GM10248 (cell line): ENCODE data around the gene FAM53B.

Source experiments
- CTCF ChIA-PET: fragments of 300-600 bp; sonication (Branson Sonifier 250); formaldehyde crosslinking; extraction: SDS; loops from one replicate; lab custom pipeline; 2021; ENCODE audit warnings: antibody characterized with exemption; lab: Yijun Ruan, JAX
- POLR2A ChIA-PET: fragments of 350-650 bp; sonication (Branson Sonifier 250); formaldehyde crosslinking; extraction: SDS; loops from one replicate; lab custom pipeline; 2020; ENCODE audit warnings: antibody characterized with exemption; lab: Yijun Ruan, JAX
- DNase-seq: peaks from one replicate; pipeline ENCODE4 v3.0.0; 2012; ENCODE audit errors: extremely low spot score
- TF ChIP-seq, protein P1 (sequence below): IDR thresholded peaks from 2 replicates; pipeline ENCODE4 v1.5.1; 2012; ENCODE audit warnings: mild to moderate bottlenecking, low read depth; ENCODE audit errors: extremely low read depth, missing control alignments, control extremely low read depth

Gene FAM53B

GRCh38 chr10:124691002-124691401 lies 53.2 kb downstream of the FAM53B start:
- POLR2A ChIA-PET: no interaction called here
- CTCF ChIA-PET: interaction anchor here (1.5 kb wide), 1 partner anchor 57 kb away, joined by 3 read pairs; no protein-coding TSS in a partner anchor
- no peak for DNase-seq
- TF ChIP-seq, protein P1, sequence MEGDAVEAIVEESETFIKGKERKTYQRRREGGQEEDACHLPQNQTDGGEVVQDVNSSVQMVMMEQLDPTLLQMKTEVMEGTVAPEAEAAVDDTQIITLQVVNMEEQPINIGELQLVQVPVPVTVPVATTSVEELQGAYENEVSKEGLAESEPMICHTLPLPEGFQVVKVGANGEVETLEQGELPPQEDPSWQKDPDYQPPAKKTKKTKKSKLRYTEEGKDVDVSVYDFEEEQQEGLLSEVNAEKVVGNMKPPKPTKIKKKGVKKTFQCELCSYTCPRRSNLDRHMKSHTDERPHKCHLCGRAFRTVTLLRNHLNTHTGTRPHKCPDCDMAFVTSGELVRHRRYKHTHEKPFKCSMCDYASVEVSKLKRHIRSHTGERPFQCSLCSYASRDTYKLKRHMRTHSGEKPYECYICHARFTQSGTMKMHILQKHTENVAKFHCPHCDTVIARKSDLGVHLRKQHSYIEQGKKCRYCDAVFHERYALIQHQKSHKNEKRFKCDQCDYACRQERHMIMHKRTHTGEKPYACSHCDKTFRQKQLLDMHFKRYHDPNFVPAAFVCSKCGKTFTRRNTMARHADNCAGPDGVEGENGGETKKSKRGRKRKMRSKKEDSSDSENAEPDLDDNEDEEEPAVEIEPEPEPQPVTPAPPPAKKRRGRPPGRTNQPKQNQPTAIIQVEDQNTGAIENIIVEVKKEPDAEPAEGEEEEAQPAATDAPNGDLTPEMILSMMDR: no peak

DNA sequence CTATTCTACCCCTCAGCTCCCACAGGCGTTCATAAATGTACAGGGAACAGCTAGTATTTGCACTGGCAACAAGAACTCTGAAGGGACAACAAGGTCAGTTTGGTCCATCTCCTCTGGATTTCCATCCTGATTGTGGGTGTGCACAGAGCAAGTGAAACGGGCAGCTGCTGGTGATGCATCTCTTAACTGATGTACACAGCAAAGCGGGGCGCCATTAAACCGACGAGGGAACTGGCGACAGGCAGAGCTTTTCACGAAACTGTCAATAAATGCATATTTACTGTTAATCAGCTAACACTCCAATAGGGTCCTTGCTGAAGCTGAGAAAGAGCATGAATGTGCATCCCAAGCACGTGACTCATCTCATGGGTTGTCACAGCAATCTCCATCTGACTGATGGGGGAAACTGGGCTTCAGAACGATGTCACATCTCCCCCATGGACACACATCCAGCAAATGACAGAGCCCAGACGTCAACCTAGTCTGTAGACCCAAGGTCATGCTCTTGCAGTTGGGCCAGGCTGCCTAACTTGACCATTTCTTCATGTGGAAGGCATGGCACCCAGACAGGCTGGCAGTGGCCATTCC lies 54.2 kb downstream of the FAM53B start:
- DNase-seq: no peak
- CTCF ChIA-PET: interaction anchor here (0.9 to 4.7 kb wide), 7 partner anchors 9 to 58 kb away, joined by 3 to 44 read pairs (median 4); no protein-coding TSS in a partner anchor
- TF ChIP-seq, protein P1: no peak
- POLR2A ChIA-PET: no interaction called here

DNA sequence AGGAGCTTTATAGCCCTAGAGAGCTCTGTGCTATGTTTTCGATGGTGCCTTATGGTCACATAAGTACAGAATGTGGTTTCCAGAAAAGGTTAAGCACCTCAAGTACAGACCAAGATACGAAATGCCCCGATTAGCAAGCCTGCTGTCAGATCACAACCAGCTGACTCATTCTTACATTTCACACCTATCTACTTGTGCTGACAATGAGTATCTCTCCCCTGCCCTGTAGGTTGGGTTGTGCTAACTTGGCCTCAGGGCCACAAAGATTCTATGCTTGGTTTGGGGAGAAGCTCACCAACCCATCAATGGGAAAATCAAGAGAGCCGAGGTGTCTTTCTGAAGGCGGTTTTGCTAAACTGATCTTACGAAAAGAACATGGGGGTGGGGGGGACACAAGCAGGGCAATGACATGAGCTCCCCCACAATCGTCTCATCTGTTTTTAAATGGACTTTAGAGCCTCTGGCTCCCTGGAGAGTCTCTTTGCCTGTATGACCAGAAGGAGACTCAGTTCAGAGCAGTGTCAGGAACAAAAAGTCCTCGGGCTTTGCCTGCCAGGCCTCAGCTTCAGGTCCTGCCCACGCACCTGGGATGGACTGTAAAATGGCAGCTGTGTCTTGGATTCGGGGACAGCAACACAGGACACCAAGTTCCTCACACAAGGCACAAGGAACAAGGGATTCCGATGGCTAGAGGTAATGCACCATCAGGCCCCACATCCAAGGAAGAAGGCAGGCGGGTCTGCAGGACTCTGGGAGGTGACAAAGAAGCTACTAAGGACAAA lies 55.1 kb downstream of the FAM53B start:
- DNase-seq: peak; percentile 81
- TF ChIP-seq, protein P1: no peak
- POLR2A ChIA-PET: no interaction called here
- CTCF ChIA-PET: interaction anchor here (0.8 to 4.7 kb wide), 14 partner anchors 8 to 58 kb away, joined by 3 to 44 read pairs (median 4); no protein-coding TSS in a partner anchor

- ChIA-PET CTCF (interaction anchor here (0.8 to 4.7 kb wide), 15 partner anchors 9 to 53 kb away, joined by 3 to 44 read pairs (median 4); no protein-coding TSS in a partner anchor), POLR2A (no interaction called here)
- DNase-seq: no peak
- TF ChIP-seq, protein P1: no peak
These were observed 55.8 kb downstream of the FAM53B start for GRCh38 chr10:124688386-124688785.

DNA sequence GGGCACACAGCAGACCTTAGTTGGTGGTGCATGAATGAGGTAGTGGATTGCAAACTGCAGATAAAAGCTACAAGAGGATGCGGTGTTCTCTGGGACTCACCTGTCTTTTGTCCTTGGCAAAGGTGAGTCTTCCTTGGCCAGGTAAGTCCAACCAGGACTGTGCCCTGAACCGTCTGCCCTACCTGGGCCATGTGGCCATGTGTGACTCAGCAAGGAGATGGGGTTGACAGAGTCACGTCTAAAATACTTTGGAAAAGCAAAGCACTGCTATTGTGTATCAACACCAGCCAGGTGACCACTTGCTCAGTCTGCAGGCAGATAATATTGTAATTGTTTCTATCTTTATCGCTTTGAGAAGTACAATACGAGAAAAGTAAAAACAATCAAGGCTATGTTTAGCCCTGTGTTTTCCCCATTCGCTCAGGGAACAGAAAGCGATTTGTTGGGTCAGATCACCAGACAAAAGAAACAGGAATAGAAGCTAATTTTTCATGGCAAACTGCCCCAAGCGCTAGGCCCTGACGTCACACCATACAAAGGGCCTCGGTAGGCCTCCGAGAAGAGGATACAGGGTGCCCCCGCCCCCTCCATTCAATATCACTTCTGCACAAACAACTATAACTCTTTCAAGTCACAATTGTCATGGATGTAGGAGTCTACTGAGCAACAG lies 57.3 kb downstream of the FAM53B start:
- DNase-seq: no peak
- ChIA-PET POLR2A (no interaction called here), CTCF (interaction anchor here (1.0 to 4.7 kb wide), 10 partner anchors 10 to 54 kb away, joined by 3 to 44 read pairs (median 5); no protein-coding TSS in a partner anchor)
- TF ChIP-seq, protein P1: no peak

DNA sequence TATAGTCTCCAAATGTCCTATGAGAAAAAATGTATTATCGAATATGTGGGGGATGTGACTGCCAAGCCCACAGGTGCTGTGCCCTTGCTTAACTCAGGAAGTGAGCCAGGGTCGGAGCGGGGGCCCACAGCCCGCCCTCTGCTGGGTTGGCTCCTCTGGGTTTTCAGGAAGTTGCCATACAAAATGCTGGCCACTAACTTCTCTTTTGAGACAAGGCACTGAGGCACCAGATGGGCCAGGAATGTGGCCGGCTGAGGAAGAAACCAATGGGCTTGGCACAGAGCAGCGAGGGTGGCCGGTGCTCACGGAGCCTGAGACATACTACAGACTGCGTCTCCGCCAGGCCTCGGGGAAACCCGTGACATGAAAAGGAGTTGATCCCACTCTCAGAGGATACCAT lies 58.9 kb downstream of the FAM53B start:
- ChIA-PET CTCF (interaction anchor here (1.5 kb wide), 1 partner anchor 10 kb away, joined by 4 read pairs; no protein-coding TSS in a partner anchor), POLR2A (no interaction called here)
- no peak for DNase-seq
- TF ChIP-seq, protein P1: no peak
